Ecto neural progenitor cell (in vitro differentiated cells): ENCODE data around the gene TMCO2.

ENCODE experiments used
- DNase-seq: peaks from one replicate; pipeline ENCODE4 v3.0.0-alpha.2; 2018; ENCODE audit warnings: low spot score

Gene TMCO2

DNA sequence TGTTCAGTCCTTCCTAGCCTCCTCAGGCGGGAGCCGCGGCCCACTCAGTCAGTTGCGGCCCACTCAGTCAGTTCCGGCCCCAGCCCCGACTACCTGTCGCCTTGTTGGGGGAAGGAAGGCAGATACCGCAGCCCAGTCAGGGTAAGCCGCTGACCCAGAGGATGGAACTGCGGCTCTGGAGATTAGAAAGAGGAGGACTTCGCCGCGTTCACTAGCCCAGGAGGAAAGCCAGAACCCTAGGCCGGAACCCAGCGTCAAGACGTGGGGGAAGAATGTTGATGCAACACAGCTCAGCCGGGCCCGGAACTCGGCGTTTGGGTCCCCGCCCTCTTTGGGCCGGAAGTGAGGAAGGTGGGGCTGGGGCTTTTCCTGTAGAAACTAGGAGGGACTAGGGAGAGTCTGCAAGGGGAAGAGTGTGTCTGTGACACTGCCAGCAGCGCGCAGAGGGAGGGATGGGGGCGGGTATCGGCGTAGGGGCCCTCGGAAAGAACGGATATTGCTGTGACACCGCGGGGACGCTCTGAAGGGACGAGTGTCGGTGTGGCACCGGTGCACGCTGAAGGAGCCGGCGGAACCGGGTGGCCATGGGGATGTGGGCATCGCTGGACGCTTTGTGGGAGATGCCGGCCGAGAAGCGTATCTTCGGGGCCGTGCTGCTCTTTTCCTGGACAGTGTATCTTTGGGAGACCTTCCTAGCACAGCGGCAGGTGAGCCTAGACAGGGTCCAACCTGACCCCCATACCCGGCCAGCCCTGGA is 10.1 kb downstream of the TMCO2 start, which contains the start of gene ZMPSTE24:
TSS of gene ZMPSTE24 (plus strand) at position 549 of the 757 bp plus-strand sequence. CDS start at position 585, 36 bp downstream.
- DNase-seq: peak; percentile 98

DNA sequence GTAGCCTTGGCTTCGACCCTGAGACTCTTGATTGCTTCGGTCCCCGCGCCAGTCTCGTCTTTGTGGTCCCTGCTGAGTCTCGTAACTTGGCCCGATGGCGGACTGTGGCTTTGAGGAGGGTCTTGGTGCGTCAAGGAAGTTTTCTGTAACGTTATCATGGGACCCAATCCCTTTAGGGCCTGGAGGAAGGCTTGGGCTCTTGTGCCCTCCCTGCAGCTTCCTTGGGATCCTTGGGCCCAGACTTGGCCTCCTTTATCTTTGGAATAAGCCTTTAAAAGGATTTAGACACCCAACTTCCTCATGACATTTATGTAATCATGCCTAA is 10.7 kb downstream of the TMCO2 start:
- DNase-seq: no peak

DNA sequence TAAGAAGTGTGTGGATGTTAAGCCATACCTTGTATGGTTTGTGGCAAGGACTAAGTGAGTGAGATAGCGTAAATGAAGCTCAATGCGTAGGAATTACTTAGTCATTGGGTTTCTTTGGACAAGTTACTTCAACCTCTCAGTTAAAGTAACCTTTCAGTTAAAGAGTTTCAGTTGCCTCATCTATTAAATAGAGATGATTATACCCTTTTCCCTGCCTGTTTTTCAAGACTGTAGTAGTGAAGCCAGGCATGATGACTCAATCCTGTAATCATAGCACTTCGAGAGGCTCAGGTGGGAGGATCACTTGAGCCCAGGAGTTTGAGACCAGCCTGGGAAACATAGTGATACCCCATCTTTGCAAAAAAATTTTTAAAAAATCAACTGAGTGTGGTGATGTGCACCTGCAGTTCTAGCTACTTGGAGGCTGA is 16.6 kb downstream of the TMCO2 start:
- DNase-seq: no peak

DNA sequence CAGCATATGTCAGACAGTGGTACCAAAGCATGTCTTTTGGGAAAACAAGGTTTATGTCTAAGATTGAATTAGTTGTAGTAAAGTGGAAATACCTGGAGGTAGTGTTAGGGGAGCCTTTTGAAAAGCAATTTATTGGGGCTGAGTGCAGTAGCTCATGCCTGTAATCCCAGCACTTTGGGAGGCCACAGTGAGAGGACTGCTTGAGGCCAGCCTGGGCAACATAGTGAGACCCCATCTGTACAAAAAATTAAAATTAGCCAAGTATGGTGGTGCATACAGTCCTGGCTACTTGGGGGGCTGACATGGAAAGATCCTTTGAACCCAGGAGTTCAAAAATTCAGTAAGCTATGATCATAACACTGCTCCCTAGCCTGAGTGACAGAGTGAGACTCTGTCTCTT is 17.6 kb downstream of the TMCO2 start:
- no peak for DNase-seq

DNA sequence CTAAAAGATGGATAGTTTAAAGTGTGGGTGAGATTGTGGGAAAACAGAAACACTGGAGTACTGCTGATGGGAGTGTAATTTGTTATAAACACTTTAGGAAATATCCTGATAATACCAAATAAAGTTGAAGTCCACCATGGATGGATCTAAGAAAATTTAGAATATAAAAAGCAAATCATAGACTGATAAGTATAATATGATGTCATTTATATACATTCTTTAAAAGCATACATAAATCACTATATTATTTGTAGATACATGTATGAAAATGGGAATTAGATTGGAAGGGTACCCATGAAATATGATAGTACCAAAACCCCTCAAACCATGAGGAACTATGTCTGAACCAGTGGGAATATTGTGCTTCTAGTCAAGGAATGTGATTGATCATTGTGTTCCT is 18.2 kb downstream of the TMCO2 start:
- DNase-seq: no peak

DNA sequence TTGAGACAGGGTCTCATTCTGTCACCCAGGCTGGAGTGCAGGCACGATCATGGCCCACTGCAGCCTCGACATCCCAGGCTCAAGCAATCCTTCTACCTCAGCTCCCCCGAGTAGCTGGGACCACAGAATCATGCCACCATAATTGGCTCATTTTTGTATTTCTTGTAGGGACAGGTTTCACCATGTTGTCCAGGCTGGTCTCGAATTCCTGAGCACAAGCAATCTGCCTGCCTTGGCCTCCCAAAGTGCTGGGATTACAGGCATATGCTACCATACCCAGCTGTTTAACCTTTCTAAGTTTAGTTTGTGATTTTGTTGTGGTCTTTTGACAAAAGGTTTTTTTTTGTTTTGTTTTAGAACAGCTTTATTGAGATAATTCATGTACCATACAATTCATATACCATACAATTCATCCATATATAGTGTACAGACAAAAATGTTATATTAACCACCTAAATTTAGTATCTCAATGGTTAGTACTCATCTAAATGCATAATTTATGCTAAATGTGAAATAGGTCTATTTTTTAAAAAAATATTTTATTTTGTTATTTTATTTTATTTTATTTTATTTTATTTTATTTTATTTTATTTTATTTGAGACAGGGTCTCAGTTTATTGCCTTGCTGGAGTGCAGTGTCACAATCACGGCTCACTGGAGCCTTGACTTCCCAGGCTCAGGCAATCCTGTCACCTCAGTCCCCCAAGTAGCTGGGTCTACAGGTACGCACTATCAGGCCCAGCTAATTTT is 19.2 kb downstream of the TMCO2 start:
- no peak for DNase-seq

DNA sequence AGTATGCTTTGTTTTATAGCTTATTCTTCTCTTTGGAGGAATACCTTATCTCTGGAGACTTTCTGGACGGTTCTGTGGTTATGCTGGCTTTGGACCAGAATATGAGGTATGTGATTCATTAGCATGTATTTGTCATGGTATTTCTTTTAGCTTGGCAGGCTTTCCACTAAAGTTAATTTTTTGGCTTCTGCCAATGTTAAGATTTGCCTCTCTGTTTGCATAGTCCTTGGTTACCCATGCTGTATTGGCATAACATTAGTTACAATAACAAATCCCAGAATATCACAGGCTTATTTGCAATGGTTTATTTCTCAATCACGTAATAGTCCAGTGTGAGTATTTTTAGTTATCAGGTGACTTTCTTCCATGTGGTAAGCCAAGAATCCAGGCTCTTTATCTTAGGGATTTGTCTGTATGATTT is 20.0 kb downstream of the TMCO2 start:
- DNase-seq: no peak

DNA sequence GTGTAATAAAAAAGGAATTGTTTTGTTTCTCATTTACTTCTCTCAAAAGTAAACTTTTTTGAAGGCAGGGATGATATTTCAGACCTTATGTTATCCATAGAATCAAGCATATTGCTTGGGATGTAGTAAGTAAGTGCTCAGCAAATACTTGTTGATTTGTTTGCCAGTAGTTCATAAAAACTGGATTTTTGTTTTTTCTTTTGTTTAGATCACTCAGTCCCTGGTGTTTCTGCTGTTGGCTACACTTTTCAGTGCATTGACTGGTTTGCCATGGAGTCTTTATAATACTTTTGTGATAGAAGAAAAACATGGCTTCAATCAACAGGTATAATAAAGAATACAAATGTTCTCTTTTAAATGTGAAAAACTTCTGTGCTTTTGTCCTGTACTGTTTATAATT is 20.5 kb downstream of the TMCO2 start:
- no peak for DNase-seq

DNA sequence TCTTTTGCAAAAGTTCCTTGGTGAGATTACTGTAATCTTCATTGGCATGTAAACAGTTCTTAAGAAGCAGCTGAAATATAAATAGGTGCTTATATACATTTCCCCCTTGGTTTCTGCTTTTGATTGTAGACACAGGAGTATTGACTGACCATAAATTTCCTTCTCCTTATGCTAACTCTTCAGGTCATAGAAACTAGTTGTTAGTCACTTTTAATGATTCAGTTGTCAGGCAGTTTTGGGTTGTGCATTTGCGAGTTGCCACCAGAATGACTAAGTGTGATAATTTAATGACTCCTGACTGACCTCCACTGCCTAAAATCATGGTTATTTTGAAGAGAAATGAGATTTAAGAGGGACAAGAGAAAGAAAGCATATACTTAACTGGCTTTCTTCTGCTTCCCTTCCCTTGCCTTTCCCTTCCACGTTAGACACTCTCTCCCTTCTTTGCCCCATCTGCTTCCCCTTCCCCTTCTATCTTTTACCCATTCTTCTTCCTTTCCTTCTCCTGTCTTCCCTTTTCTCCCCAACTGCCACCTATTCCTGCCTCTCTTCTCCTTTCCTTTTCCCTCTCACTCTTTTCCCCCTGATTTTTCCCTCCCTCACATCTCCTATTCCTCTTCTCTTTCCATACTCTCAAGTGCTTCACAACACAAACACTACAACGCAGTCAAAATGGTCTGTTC is 22.6 kb downstream of the TMCO2 start:
- no peak for DNase-seq

DNA sequence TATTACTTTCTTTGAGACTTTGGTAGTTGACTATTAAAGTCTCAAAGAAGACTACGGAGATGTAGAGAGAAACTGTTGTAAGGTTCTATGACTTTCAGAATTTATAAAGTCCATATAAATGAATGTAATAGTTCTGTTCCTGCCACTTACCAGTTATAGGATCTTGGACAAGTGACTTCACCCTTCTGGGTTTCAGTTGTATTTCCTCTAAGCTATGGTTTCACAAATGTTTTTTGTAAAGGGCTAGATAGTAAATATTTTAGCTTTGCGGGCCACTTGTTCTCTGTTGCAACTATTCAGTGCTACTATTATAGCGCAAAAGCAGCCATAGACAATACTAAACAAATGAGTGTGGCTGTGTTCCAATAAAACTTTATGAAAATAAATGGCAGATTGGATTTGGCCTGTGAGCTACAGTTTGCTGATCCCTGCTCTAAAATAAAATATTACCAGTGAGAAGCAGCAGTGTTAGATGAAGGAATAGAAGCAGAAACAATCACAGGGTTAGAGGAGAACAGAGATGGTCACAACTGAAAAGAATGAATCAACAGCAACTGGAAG is 25.0 kb downstream of the TMCO2 start:
- DNase-seq: no peak

DNA sequence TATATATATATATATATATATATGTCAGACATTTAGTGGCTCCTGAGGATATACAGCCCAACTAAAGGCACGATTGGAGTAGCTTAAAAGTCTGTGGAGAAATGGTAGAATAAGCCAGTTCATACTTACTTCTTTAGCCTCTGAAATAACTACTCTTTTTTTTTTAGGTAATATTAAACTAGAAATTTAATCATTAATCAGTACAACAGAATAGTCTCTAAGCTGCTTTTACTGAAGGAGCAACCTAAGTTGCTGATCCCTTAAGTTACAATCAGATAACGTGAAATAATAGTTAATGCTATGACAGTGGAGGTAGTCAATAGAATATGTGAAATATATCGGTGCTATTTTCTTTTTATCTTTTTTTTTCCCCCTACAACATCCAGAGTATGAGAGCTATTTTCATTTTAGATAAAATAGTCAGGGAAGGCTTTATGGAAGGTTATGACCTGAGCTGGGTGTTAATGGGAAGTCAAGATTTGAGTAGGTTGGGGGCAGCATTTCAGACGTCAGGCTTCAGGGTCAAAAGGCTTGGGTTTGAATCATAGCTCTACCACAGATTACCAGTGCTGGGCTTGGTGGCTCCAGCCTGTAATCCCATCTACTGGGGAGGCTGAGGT is 25.9 kb downstream of the TMCO2 start:
- DNase-seq: no peak

DNA sequence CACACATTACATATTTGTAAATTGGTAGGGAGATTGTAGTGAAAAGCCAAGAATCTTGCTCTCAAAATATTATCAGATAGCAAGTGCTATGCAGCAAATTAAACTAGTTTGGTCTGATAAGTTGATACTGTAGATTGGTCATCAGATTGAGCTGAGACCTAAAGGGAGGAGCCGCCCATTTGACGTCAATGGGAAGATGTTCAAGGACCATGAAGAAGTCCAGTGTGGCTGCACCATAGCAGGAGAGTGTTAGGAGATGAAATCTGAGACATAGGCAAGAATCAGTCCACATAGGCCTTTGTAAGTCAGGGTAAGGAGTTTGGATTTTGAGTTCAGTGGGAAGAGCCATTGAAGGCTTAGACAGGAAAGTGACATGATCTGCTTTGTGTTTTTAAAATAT is 26.6 kb downstream of the TMCO2 start:
- DNase-seq: no peak

DNA sequence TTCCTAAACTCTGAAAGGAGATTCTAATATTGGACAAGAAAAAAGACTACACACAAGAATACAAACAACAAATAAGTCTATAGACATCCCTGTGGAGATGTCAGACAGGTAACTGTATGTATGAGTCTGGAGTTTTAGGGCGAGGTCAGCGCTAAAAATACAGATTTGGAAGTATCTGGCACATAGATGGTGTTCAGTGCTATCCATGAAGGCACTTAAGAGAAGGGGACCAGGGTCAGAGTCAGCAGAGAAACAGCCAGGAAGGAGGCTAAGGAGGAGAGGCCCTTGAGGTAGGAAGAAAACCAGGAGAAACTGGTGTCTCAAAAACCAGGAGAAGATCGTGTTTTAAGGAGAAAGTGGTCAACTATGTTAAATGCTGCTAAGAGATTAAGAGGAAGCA is 28.4 kb downstream of the TMCO2 start:
- no peak for DNase-seq

DNA sequence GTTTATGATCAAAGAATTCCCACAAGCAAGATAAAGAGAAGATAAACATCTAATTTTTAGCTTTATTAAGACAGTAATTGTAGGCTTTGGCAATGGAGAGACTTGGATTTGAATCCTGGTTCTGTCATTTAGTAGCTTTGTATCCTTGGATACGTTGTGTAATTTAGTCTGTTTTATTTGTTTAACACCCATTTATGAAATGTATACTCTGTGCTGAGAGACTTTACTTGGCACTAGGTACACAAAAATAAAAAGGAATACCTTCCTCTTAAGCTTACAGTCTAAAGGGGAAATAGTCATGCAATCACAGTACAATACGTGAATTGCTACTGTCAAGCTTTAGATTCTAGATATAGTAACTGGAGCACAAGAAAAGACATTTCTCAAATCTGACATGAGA is 34.1 kb downstream of the TMCO2 start:
- no peak for DNase-seq

DNA sequence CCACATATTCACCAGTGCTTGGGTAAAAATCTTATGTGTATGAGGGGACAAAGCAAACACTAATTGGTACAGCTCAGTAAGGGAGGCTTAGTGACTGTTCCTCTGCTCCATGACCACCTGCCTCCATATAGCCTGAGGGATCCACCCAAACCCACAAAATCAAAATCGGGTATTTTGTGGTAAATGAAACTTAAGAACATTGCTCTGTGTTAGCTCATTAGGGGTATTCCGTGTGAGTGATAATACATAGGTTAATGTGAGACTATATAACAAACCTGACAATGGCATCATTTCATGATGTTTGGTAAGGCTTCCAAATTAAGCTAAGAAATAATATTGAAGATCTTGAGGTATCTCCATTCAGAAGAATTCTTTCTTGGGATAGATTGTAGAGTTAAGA is 43.6 kb downstream of the TMCO2 start:
- no peak for DNase-seq

DNA sequence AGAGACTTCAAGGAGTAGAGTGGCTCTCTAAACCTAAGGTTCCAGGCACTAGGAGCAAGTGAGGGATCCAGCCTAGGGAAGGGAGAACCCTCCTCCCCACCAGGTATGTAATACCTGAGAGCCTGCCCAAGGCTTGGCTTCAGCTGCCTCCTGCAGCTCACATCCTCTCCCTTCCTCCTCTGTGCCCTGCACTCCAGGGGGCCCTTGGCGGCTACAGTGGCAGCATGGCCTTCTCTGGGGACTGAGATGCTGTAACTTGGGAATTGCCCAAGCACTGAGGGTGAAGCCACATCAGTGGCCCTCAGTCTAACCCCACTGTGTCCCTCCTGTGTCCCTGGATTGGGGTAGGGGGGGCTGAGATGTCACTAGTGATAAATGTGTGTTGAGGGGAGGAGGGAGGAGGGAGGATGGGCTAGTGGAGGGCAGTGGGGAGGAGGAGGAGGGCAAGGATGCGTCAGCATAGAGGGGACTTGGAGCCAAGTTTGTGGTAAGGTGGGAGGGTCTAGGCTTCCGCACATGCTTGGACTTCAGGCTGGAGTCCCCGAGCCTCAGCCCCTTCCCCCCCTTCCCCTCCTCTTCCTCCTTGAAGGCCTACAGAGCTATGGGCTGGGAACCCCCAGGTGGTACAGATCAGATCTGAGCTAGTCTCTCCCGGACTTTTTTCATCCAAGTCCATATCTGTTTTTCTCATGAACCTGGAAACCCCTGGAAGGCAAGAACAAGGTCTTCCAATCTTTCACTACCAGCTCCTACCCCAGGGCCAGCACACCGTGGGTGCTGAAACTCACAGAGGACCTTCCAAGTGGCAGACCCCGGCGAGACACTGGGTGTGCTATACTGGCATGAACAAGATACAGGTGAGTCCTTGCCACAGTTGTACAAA is 51.9 kb downstream of the TMCO2 start:
- DNase-seq: no peak

DNA sequence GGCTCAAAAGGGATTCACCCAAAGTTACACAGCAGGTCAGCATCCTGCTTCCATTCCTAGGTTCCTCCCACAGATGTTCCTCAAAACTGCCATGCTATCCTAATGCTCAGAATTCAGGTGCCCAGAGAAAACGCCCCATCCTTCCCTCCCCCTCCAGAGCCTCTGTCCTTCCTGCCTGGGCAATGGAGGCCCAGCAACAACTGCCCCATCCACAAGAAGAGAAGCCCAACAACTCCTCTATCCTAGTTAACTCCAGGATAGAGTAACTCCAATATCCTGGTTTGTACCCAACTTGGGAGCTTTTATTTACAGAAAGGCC is 52.5 kb downstream of the TMCO2 start:
- DNase-seq: no peak

DNA sequence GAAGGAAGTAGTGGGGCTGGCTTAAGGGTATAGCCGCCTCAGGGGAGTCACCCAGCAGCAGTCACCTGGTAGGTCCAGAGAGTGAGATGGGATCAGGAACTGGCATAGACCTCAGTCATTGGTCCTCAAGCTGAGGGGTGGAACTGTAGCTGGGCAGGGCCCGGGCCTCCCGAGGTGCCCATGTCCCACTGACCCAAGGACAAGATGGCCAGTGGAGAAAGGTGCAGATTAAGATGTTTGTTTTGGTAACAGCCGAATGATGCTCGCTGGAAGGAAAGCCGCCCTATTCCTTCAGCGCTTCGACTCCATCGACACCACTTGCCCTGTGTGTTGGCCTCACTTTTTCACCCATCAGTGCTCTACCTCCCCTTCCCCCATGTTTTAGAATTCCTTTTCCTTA is 52.9 kb downstream of the TMCO2 start:
- DNase-seq: no peak

DNA sequence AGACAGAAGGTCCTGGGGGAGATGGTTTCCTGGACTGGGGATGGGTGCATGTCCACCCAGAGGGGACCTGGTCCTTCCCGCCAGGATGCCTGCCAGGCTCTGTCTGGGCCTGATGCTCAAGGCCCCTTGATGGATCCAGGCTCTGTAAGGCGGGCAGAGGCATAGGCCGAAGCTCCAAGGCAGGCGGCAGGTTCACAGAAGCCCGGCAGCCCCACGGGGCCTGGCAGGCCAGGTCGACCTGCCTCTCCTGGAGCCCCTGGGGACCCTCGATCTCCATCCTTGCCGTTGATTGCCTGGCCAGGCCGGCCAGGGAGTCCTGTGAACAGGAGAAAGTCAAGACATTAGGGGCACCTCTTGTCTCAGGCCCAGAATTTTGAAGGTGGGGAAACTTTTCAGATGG is 53.3 kb downstream of the TMCO2 start:
- no peak for DNase-seq
